ENCODE results near the gene TTC39B.

GRCh38 chr9:15268782-15269181 is 38.2 kb downstream of the TTC39B start:
- no peak for TF ChIP-seq ZNF274 (IDR thresholded peaks at IDR 0.05; ENCODE audit: low read length)
- TF ChIP-seq ZNF274 (tag by site-specific recombination; IDR thresholded peaks at IDR 0.05; ENCODE audit: borderline replicate concordance) = no peak
- TF ChIP-seq ZNF558 (tag by site-specific recombination; IDR thresholded peaks at IDR 0.05) = no peak
- no peak for TF ChIP-seq ZNF596 (tag by site-specific recombination; IDR thresholded peaks at IDR 0.05)
- no peak for TF ChIP-seq CTCF (tag by site-specific recombination; IDR thresholded peaks at IDR 0.05)
- TF ChIP-seq ZNF24 (tag by site-specific recombination; IDR thresholded peaks at IDR 0.05) = no peak
- TF ChIP-seq RBAK (tag by site-specific recombination; IDR thresholded peaks at IDR 0.05) = no peak
- TF ChIP-seq ZBTB6 (tag by site-specific recombination; IDR thresholded peaks at IDR 0.05) = no peak
- no peak for TF ChIP-seq ZNF670 (tag by site-specific recombination; IDR thresholded peaks at IDR 0.05; ENCODE audit: low read depth)
